Measurements from ENCODE around the gene CALM1. TPM values are rescaled to one million over a fixed set of nuclear protein-coding genes. Genes with fewer than 3 reads are reported as not detected.

The CALM1 gene
- total RNA-seq, 2 experiments from 2014 or later = 960 to 975 TPM

DNA sequence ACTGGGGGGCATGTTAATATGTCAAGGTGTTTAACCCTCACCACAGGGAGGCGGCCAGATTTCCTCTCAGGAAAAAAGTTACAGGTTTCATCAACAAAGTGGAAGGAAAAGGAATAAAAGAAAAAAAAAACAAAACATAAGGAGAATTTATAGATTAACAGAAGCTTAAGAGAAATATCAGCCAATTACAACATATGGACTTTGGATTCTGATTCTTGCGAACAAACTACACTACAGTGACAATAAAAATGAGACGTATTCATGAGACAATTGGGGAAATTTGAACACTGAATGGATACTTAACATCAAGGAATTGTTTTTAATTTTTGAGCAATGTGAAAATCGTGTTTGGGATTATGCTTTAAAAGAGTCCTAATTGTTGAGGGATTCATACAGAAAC lies 60.4 kb downstream of the CALM1 start:
- H3K4me1 ChIP-seq (ENCODE audit: insufficient read depth, low read length) = peaks cover 9% of the 10 kb centered on the region
- no peaks in the 10 kb centered on the region for H3K9me3 Mint-ChIP-seq
- H3K4me3 Mint-ChIP-seq = no peak overlapping the region
- ATAC-seq (ENCODE audit: poor library complexity) = no peak
- H3K9me3 ChIP-seq (ENCODE audit: control insufficient read depth in 1 of 2, insufficient read depth in 1 of 2, low read length in 2 of 2) = peaks cover 0 to 7% of the 10 kb centered on the region in 2 experiments
- H3K36me3 ChIP-seq (ENCODE audit: insufficient read depth, low read length) = no peaks in the 10 kb centered on the region
- no peaks in the 10 kb centered on the region for H3K27me3 ChIP-seq (ENCODE audit: control insufficient read depth in 1 of 2, insufficient read depth in 2 of 2, low read length in 2 of 2)
- no peak overlapping the region for H3K4me3 ChIP-seq (ENCODE audit: low read length)
- TF ChIP-seq, protein P1, sequence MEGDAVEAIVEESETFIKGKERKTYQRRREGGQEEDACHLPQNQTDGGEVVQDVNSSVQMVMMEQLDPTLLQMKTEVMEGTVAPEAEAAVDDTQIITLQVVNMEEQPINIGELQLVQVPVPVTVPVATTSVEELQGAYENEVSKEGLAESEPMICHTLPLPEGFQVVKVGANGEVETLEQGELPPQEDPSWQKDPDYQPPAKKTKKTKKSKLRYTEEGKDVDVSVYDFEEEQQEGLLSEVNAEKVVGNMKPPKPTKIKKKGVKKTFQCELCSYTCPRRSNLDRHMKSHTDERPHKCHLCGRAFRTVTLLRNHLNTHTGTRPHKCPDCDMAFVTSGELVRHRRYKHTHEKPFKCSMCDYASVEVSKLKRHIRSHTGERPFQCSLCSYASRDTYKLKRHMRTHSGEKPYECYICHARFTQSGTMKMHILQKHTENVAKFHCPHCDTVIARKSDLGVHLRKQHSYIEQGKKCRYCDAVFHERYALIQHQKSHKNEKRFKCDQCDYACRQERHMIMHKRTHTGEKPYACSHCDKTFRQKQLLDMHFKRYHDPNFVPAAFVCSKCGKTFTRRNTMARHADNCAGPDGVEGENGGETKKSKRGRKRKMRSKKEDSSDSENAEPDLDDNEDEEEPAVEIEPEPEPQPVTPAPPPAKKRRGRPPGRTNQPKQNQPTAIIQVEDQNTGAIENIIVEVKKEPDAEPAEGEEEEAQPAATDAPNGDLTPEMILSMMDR (IDR thresholded peaks at IDR 0.05) = no peak
- no peak overlapping the region for H3K27ac Mint-ChIP-seq
- no peak for DNase-seq
- H3K4me1 Mint-ChIP-seq (ENCODE audit: low read depth) = no peaks in the 10 kb centered on the region
- intact Hi-C loops (cut with DNase I, micrococcal nuclease) = no loop called here
- no peak overlapping the region for H3K27ac ChIP-seq (ENCODE audit: low read depth in 1 of 2, low read length in 2 of 2)
- ChIA-PET POLR2A (no interaction called here), CTCF (no interaction called here)
- H3K36me3 Mint-ChIP-seq (ENCODE audit: low read depth) = no peaks in the 10 kb centered on the region
- no peaks in the 10 kb centered on the region for H3K27me3 Mint-ChIP-seq

Other genes starting within 250 kb of the CALM1 start
- gene PSMC1, start 140.5 kb upstream of the CALM1 start, total RNA-seq = 10 to 100 TPM; 75.8 to 80.3 TPM
- gene NRDE2, start 65.1 kb upstream of the CALM1 start, total RNA-seq = 10 to 100 TPM; 17.5 to 17.9 TPM